Measurements from ENCODE around the gene FOLR1.

FOLR1 gene

GRCh38 chr11:72236774-72237111, 44.8 kb downstream of the FOLR1 start:
- no peak for DNase-seq

- DNase-seq = no peak
These were observed 45.4 kb downstream of the FOLR1 start for GRCh38 chr11:72237112-72237931.

- DNase-seq = peak; percentile 73
These were observed 46.1 kb downstream of the FOLR1 start for GRCh38 chr11:72238040-72238450.

- no peak for DNase-seq
These were observed 46.8 kb downstream of the FOLR1 start for GRCh38 chr11:72238492-72239312.

GRCh38 chr11:72239313-72239848, 47.4 kb downstream of the FOLR1 start:
- DNase-seq = no peak

GRCh38 chr11:72239849-72240460, 48.0 kb downstream of the FOLR1 start:
- no peak for DNase-seq

- DNase-seq = no peak
These were observed 48.7 kb downstream of the FOLR1 start for GRCh38 chr11:72240461-72241290.

GRCh38 chr11:72241291-72241781, 49.4 kb downstream of the FOLR1 start:
- DNase-seq = no peak

- DNase-seq = no peak
These were observed 50.2 kb downstream of the FOLR1 start for GRCh38 chr11:72242141-72242540.

- no peak for DNase-seq
These were observed 51.5 kb downstream of the FOLR1 start for GRCh38 chr11:72243173-72244059.

GRCh38 chr11:72244060-72244360, 52.1 kb downstream of the FOLR1 start, which contains the start of gene PHOX2A:
Gene PHOX2A (minus strand): TSS chr11:72244176. CDS start chr11:72244004, 172 bp downstream.
- no peak for DNase-seq

GRCh38 chr11:72244361-72245262, 52.7 kb downstream of the FOLR1 start:
- no peak for DNase-seq

- DNase-seq = no peak
These were observed 53.4 kb downstream of the FOLR1 start for GRCh38 chr11:72245263-72245816.

Measured in stimulated activated CD8-positive, alpha-beta memory T cell treated with anti-CD3 and anti-CD28 coated beads, Interleukin-4, amount 100 ng/mL, for 48 hours (primary cell).